ENCODE measurements around the gene TARP.

Gene TARP

GRCh38 chr7:38292442-38292841, 19.0 kb upstream of the TARP start:
- ATAC-seq = no peak
- TF ChIP-seq ZC3H10 (CRISPR knock-in tag; IDR thresholded peaks at IDR 0.05) (no peak), PPARA (CRISPR knock-in tag; IDR thresholded peaks at IDR 0.05; ENCODE audit: borderline replicate concordance) (no peak), ISL1 (CRISPR knock-in tag; IDR thresholded peaks at IDR 0.05) (no peak), ARNTL (CRISPR knock-in tag; IDR thresholded peaks at IDR 0.05; ENCODE audit: borderline replicate concordance, low read depth) (no peak), ZFP30 (CRISPR knock-in tag; IDR thresholded peaks at IDR 0.05) (no peak), ESRRG (CRISPR knock-in tag; IDR thresholded peaks at IDR 0.05) (no peak), ZFP3 (CRISPR knock-in tag; IDR thresholded peaks at IDR 0.05) (no peak), ZNF70 (CRISPR knock-in tag; IDR thresholded peaks at IDR 0.05) (no peak), CSDC2 (CRISPR knock-in tag; IDR thresholded peaks at IDR 0.05) (no peak), OSR1 (CRISPR knock-in tag; IDR thresholded peaks at IDR 0.05) (no peak), GLIS3 (CRISPR knock-in tag; IDR thresholded peaks at IDR 0.05) (no peak), SNAI2 (CRISPR knock-in tag; IDR thresholded peaks at IDR 0.05) (no peak), ZNF565 (CRISPR knock-in tag; conservative IDR thresholded peaks at IDR 0.05; ENCODE audit: low read depth) (no peak), TCF4 (CRISPR knock-in tag; IDR thresholded peaks at IDR 0.05; ENCODE audit: borderline replicate concordance) (no peak), RARB (CRISPR knock-in tag; IDR thresholded peaks at IDR 0.05) (no peak), ZNF8 (CRISPR knock-in tag; IDR thresholded peaks at IDR 0.05) (no peak)
- TF ChIP-seq, protein P1, sequence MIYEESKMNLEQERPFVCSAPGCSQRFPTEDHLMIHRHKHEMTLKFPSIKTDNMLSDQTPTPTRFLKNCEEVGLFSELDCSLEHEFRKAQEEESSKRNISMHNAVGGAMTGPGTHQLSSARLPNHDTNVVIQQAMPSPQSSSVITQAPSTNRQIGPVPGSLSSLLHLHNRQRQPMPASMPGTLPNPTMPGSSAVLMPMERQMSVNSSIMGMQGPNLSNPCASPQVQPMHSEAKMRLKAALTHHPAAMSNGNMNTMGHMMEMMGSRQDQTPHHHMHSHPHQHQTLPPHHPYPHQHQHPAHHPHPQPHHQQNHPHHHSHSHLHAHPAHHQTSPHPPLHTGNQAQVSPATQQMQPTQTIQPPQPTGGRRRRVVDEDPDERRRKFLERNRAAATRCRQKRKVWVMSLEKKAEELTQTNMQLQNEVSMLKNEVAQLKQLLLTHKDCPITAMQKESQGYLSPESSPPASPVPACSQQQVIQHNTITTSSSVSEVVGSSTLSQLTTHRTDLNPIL (CRISPR knock-in tag; IDR thresholded peaks at IDR 0.05; ENCODE audit: low read depth) = no peak
- TF ChIP-seq, protein P2, sequence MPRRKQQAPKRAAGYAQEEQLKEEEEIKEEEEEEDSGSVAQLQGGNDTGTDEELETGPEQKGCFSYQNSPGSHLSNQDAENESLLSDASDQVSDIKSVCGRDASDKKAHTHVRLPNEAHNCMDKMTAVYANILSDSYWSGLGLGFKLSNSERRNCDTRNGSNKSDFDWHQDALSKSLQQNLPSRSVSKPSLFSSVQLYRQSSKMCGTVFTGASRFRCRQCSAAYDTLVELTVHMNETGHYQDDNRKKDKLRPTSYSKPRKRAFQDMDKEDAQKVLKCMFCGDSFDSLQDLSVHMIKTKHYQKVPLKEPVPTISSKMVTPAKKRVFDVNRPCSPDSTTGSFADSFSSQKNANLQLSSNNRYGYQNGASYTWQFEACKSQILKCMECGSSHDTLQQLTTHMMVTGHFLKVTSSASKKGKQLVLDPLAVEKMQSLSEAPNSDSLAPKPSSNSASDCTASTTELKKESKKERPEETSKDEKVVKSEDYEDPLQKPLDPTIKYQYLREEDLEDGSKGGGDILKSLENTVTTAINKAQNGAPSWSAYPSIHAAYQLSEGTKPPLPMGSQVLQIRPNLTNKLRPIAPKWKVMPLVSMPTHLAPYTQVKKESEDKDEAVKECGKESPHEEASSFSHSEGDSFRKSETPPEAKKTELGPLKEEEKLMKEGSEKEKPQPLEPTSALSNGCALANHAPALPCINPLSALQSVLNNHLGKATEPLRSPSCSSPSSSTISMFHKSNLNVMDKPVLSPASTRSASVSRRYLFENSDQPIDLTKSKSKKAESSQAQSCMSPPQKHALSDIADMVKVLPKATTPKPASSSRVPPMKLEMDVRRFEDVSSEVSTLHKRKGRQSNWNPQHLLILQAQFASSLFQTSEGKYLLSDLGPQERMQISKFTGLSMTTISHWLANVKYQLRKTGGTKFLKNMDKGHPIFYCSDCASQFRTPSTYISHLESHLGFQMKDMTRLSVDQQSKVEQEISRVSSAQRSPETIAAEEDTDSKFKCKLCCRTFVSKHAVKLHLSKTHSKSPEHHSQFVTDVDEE (CRISPR knock-in tag; IDR thresholded peaks at IDR 0.05) = no peak
- TF ChIP-seq, protein P3, sequence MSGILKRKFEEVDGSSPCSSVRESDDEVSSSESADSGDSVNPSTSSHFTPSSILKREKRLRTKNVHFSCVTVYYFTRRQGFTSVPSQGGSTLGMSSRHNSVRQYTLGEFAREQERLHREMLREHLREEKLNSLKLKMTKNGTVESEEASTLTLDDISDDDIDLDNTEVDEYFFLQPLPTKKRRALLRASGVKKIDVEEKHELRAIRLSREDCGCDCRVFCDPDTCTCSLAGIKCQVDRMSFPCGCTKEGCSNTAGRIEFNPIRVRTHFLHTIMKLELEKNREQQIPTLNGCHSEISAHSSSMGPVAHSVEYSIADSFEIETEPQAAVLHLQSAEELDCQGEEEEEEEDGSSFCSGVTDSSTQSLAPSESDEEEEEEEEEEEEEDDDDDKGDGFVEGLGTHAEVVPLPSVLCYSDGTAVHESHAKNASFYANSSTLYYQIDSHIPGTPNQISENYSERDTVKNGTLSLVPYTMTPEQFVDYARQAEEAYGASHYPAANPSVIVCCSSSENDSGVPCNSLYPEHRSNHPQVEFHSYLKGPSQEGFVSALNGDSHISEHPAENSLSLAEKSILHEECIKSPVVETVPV (CRISPR knock-in tag; IDR thresholded peaks at IDR 0.05) = no peak

GRCh38 chr7:38291650-38292049, 18.2 kb upstream of the TARP start:
- no peak for ATAC-seq
- TF ChIP-seq SNAI2 (CRISPR knock-in tag; IDR thresholded peaks at IDR 0.05) = no peak
- TF ChIP-seq ZNF70 (CRISPR knock-in tag; IDR thresholded peaks at IDR 0.05) = no peak
- TF ChIP-seq OSR1 (CRISPR knock-in tag; IDR thresholded peaks at IDR 0.05) = no peak
- TF ChIP-seq, protein P4, sequence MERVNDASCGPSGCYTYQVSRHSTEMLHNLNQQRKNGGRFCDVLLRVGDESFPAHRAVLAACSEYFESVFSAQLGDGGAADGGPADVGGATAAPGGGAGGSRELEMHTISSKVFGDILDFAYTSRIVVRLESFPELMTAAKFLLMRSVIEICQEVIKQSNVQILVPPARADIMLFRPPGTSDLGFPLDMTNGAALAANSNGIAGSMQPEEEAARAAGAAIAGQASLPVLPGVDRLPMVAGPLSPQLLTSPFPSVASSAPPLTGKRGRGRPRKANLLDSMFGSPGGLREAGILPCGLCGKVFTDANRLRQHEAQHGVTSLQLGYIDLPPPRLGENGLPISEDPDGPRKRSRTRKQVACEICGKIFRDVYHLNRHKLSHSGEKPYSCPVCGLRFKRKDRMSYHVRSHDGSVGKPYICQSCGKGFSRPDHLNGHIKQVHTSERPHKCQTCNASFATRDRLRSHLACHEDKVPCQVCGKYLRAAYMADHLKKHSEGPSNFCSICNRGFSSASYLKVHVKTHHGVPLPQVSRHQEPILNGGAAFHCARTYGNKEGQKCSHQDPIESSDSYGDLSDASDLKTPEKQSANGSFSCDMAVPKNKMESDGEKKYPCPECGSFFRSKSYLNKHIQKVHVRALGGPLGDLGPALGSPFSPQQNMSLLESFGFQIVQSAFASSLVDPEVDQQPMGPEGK (CRISPR knock-in tag; IDR thresholded peaks at IDR 0.05; ENCODE audit: borderline replicate concordance) = no peak
- TF ChIP-seq ZFP30 (CRISPR knock-in tag; IDR thresholded peaks at IDR 0.05) = no peak
- TF ChIP-seq ISL1 (CRISPR knock-in tag; IDR thresholded peaks at IDR 0.05) = no peak
- no peak for TF ChIP-seq RARB (CRISPR knock-in tag; IDR thresholded peaks at IDR 0.05)
- TF ChIP-seq ZNF8 (CRISPR knock-in tag; IDR thresholded peaks at IDR 0.05) = no peak
- TF ChIP-seq, protein P2 (CRISPR knock-in tag; IDR thresholded peaks at IDR 0.05) = no peak
- TF ChIP-seq, protein P5, sequence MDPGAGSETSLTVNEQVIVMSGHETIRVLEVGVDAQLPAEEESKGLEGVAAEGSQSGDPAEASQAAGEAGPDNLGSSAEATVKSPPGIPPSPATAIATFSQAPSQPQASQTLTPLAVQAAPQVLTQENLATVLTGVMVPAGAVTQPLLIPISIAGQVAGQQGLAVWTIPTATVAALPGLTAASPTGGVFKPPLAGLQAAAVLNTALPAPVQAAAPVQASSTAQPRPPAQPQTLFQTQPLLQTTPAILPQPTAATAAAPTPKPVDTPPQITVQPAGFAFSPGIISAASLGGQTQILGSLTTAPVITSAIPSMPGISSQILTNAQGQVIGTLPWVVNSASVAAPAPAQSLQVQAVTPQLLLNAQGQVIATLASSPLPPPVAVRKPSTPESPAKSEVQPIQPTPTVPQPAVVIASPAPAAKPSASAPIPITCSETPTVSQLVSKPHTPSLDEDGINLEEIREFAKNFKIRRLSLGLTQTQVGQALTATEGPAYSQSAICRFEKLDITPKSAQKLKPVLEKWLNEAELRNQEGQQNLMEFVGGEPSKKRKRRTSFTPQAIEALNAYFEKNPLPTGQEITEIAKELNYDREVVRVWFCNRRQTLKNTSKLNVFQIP (CRISPR knock-in tag; IDR thresholded peaks at IDR 0.05; ENCODE audit: borderline replicate concordance, low read depth) = no peak
- TF ChIP-seq, protein P1 (CRISPR knock-in tag; IDR thresholded peaks at IDR 0.05; ENCODE audit: low read depth) = no peak
- no peak for TF ChIP-seq BACH2 (CRISPR knock-in tag; IDR thresholded peaks at IDR 0.05; ENCODE audit: borderline replicate concordance)
- TF ChIP-seq GLIS3 (CRISPR knock-in tag; IDR thresholded peaks at IDR 0.05) = no peak
- TF ChIP-seq TOX (CRISPR knock-in tag; IDR thresholded peaks at IDR 0.05; ENCODE audit: borderline replicate concordance) = no peak
- TF ChIP-seq ESRRG (CRISPR knock-in tag; IDR thresholded peaks at IDR 0.05) = no peak

All from SK-N-SH treated with all-trans-retinoic acid at 6 μM for 48 hours (cell line).